ENCODE results near the gene VDR.

Gene VDR

GRCh38 chr12:47886510-47887240 is 18.1 kb downstream of the VDR start:
- TF ChIP-seq CTCF (conservative IDR thresholded peaks at IDR 0.05; ENCODE audit: low read length), result 0 out of 2 replicates have a peak, but pooled peaks have one; percentile 27
- no peak for TF ChIP-seq EZH2phosphoT487 (IDR thresholded peaks at IDR 0.05; ENCODE audit: borderline replicate concordance)
- H3F3A ChIP-seq (ENCODE audit: low read depth), result no peaks in the 10 kb centered on the region
- peaks cover 30% of the 10 kb centered on the region for H3K4me1 ChIP-seq (ENCODE audit: insufficient read depth, low read length, poor library complexity, severe bottlenecking)
- H3K27me3 ChIP-seq (ENCODE audit: insufficient read depth, low read length, poor library complexity, severe bottlenecking), result no peaks in the 10 kb centered on the region
- H4K20me1 ChIP-seq (ENCODE audit: insufficient read depth, low read length, poor library complexity, severe bottlenecking), result no peaks in the 10 kb centered on the region
- H3K4me2 ChIP-seq (ENCODE audit: low read depth, low read length, poor library complexity, severe bottlenecking), result no peak overlapping the region
- H3K36me3 ChIP-seq (ENCODE audit: insufficient read depth, low read length), result no peaks in the 10 kb centered on the region
- no peaks in the 10 kb centered on the region for H3K9me2 ChIP-seq (replicated peaks; ENCODE audit: low read depth, low read length)
- no peak overlapping the region for H3K9ac ChIP-seq (ENCODE audit: low read depth, low read length, poor library complexity, severe bottlenecking)
- H2AFZ ChIP-seq (ENCODE audit: low read length), result no peak overlapping the region
- H3K4me3 ChIP-seq (ENCODE audit: low read length, poor library complexity, severe bottlenecking), result no peak overlapping the region
- no peaks in the 10 kb centered on the region for H3K9me3 ChIP-seq (ENCODE audit: insufficient read depth, low read depth, low read length)
- H3K79me2 ChIP-seq (ENCODE audit: insufficient read depth, low read length), result no peaks in the 10 kb centered on the region

GRCh38 chr12:47885566-47885965 is 19.2 kb downstream of the VDR start:
- Histone ChIP-seq H3K4me2 (ENCODE audit: low read depth, low read length, poor library complexity, severe bottlenecking) (peak overlapping the region; percentile 55), H3K4me3 (ENCODE audit: low read length, poor library complexity, severe bottlenecking) (no peak overlapping the region), H3K9me2 (replicated peaks; ENCODE audit: low read depth, low read length) (no peaks in the 10 kb centered on the region), H2AFZ (ENCODE audit: low read length) (no peak overlapping the region), H4K20me1 (ENCODE audit: insufficient read depth, low read length, poor library complexity, severe bottlenecking) (no peaks in the 10 kb centered on the region), H3K9ac (ENCODE audit: low read depth, low read length, poor library complexity, severe bottlenecking) (no peak overlapping the region), H3K27me3 (ENCODE audit: insufficient read depth, low read length, poor library complexity, severe bottlenecking) (no peaks in the 10 kb centered on the region), H3K4me1 (ENCODE audit: insufficient read depth, low read length, poor library complexity, severe bottlenecking) (peaks cover 30% of the 10 kb centered on the region), H3F3A (ENCODE audit: low read depth) (no peaks in the 10 kb centered on the region), H3K9me3 (ENCODE audit: insufficient read depth, low read depth, low read length) (no peaks in the 10 kb centered on the region), H3K36me3 (ENCODE audit: insufficient read depth, low read length) (no peaks in the 10 kb centered on the region), H3K79me2 (ENCODE audit: insufficient read depth, low read length) (no peaks in the 10 kb centered on the region)
- TF ChIP-seq EZH2phosphoT487 (IDR thresholded peaks at IDR 0.05; ENCODE audit: borderline replicate concordance), result no peak
- TF ChIP-seq CTCF (conservative IDR thresholded peaks at IDR 0.05; ENCODE audit: low read length), result no peak

GRCh38 chr12:47885012-47885501 is 19.7 kb downstream of the VDR start:
- H3F3A ChIP-seq (ENCODE audit: low read depth), result no peaks in the 10 kb centered on the region
- H3K4me3 ChIP-seq (ENCODE audit: low read length, poor library complexity, severe bottlenecking), result no peak overlapping the region
- no peaks in the 10 kb centered on the region for H3K79me2 ChIP-seq (ENCODE audit: insufficient read depth, low read length)
- TF ChIP-seq CTCF (conservative IDR thresholded peaks at IDR 0.05; ENCODE audit: low read length) (no peak), EZH2phosphoT487 (IDR thresholded peaks at IDR 0.05; ENCODE audit: borderline replicate concordance) (no peak)
- H3K9me3 ChIP-seq (ENCODE audit: insufficient read depth, low read depth, low read length), result no peaks in the 10 kb centered on the region
- H3K27me3 ChIP-seq (ENCODE audit: insufficient read depth, low read length, poor library complexity, severe bottlenecking), result no peaks in the 10 kb centered on the region
- H3K9me2 ChIP-seq (replicated peaks; ENCODE audit: low read depth, low read length), result no peaks in the 10 kb centered on the region
- H4K20me1 ChIP-seq (ENCODE audit: insufficient read depth, low read length, poor library complexity, severe bottlenecking), result no peaks in the 10 kb centered on the region
- H2AFZ ChIP-seq (ENCODE audit: low read length), result no peak overlapping the region
- no peaks in the 10 kb centered on the region for H3K36me3 ChIP-seq (ENCODE audit: insufficient read depth, low read length)
- peak overlapping the region; percentile 55 for H3K4me2 ChIP-seq (ENCODE audit: low read depth, low read length, poor library complexity, severe bottlenecking)
- H3K4me1 ChIP-seq (ENCODE audit: insufficient read depth, low read length, poor library complexity, severe bottlenecking), result peaks cover 30% of the 10 kb centered on the region
- no peak overlapping the region for H3K9ac ChIP-seq (ENCODE audit: low read depth, low read length, poor library complexity, severe bottlenecking)

All from Loucy (cell line).